HS-5 (cell line): ENCODE data around the gene NUFIP2.
"Not testable (repeated sequence)": the region's sequence is repeated elsewhere in the genome, so short reads cannot be mapped to it uniquely, and the experiment has no call there.

ENCODE experiments used
- DNase-seq: peaks from one replicate; pipeline ENCODE4 v3.0.0-alpha.2; 2012; ENCODE audit warnings: low read depth

Gene NUFIP2

GRCh38 chr17:29279397-29280070 lies 14.4 kb downstream of the NUFIP2 start:
- DNase-seq: no peak

- no peak for DNase-seq
Observed at GRCh38 chr17:29278692-29279091, 15.3 kb downstream of the NUFIP2 start.

GRCh38 chr17:29273924-29274323 lies 20.0 kb downstream of the NUFIP2 start:
- no peak for DNase-seq

GRCh38 chr17:29271980-29272379 lies 22.0 kb downstream of the NUFIP2 start:
- not testable (repeated sequence) for DNase-seq

GRCh38 chr17:29263916-29264315 lies 30.0 kb downstream of the NUFIP2 start:
- DNase-seq: no peak

GRCh38 chr17:29257756-29258155 lies 36.2 kb downstream of the NUFIP2 start:
- no peak for DNase-seq

- DNase-seq: no peak
Observed at GRCh38 chr17:29256735-29257466, 37.0 kb downstream of the NUFIP2 start.

GRCh38 chr17:29255926-29256522 lies 37.9 kb downstream of the NUFIP2 start:
- DNase-seq: no peak

GRCh38 chr17:29253037-29253436 lies 40.9 kb downstream of the NUFIP2 start:
- no peak for DNase-seq

GRCh38 chr17:29252101-29252791 lies 41.7 kb downstream of the NUFIP2 start:
- DNase-seq: no peak

GRCh38 chr17:29251184-29251583 lies 42.8 kb downstream of the NUFIP2 start:
- DNase-seq: no peak

- peak; percentile 57 for DNase-seq
Observed at GRCh38 chr17:29250666-29251065, 43.3 kb downstream of the NUFIP2 start.

GRCh38 chr17:29248845-29249244 lies 45.1 kb downstream of the NUFIP2 start:
- DNase-seq: no peak

GRCh38 chr17:29247219-29247618 lies 46.7 kb downstream of the NUFIP2 start:
- no peak for DNase-seq

- no peak for DNase-seq
Observed at GRCh38 chr17:29246628-29247027, 47.3 kb downstream of the NUFIP2 start, which contains the start of gene CRYBA1. Gene CRYBA1, plus strand, starts transcription at chr17:29246859. Its CDS starts 5 bp downstream, at chr17:29246864.

GRCh38 chr17:29245401-29245800 lies 48.5 kb downstream of the NUFIP2 start:
- no peak for DNase-seq

GRCh38 chr17:29243792-29244191 lies 50.2 kb downstream of the NUFIP2 start:
- DNase-seq: no peak

- no peak for DNase-seq
Observed at GRCh38 chr17:29242790-29243189, 51.2 kb downstream of the NUFIP2 start.

- DNase-seq: no peak
Observed at GRCh38 chr17:29242051-29242450, 51.9 kb downstream of the NUFIP2 start.

GRCh38 chr17:29240968-29241963 lies 52.7 kb downstream of the NUFIP2 start:
- peak; percentile 86 for DNase-seq

- DNase-seq: no peak
Observed at GRCh38 chr17:29240477-29240876, 53.5 kb downstream of the NUFIP2 start.
